ENCODE measurements around the gene NCKAP5.

The NCKAP5 gene

DNA sequence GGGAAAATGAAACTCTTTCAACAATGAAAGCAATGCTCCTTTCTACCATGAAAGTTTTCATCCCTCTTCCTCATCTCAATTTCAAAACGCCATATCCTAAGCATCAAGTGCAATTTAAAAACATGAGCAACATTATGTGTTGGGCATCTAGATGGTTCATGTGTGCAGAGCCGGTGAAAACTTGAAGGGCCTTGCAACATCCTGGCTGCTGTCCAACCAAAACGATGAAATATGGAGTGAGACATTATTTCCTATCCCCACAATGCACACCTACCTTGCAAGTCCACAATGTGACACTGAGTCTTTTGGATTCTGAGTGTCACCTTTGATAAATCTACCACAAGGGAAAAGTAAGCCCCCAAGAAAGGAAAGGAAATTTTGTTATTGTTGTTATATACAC is 110.0 kb downstream of the NCKAP5 start:
- DNase-seq (ENCODE audit: low read depth): no peak

DNA sequence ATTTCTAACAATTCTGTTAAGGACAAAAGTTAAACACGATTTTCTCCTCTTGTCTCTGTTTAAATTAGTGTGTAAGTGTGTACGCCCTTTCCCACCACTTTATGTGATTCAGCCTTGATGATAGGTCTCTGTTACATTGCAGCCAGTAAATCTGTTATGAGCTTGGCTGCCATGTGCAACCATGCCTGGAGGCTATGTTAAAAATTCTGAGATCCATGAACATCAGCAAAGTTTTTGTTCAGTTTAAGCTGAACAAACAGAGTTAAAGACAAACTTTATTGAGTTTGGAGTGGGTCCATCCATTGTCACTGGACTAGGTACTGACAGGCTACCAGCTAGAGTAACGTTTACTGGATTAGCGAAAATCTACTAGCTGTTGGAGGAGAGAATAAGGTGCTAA is 110.4 kb downstream of the NCKAP5 start:
- no peak for DNase-seq (ENCODE audit: low read depth)

DNA sequence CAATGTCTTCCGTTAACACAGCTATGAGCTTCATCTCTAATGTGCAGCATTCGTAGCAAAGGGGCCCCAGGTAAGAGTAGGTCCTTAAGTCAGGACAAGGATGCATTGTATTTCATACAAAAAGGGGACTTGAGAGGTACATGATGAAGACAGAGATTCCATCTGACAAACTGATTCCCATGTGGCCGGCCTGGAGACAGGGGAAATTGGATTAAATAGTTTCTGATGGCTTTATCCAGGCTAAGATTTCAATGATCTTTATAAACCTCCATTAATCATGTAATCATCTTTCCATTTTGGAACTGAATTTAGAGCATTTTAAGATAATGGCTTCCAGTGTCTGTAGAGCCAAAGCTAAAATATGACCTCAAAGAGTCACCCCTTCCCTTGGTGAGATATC is 111.3 kb downstream of the NCKAP5 start:
- no peak for DNase-seq (ENCODE audit: low read depth)

DNA sequence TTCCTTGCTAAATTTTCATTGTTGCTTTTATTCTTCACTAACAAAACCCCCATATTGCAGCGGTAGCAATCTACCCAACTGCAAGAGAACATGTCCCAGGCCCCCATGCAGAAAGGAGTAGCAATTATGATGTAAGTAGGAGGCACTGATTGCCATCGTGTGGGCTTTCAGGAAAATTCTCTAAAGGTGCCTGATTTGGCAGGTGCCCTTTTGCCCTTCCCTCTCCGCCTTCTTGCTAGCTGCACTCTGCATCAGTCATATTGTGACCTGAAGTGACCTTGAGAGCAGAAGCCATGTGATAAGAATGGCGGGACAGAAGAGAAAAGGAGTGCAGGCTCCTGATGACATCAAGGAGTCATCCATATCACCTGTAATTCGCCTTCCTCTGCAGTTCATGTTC is 112.1 kb downstream of the NCKAP5 start:
- DNase-seq (ENCODE audit: low read depth): no peak

DNA sequence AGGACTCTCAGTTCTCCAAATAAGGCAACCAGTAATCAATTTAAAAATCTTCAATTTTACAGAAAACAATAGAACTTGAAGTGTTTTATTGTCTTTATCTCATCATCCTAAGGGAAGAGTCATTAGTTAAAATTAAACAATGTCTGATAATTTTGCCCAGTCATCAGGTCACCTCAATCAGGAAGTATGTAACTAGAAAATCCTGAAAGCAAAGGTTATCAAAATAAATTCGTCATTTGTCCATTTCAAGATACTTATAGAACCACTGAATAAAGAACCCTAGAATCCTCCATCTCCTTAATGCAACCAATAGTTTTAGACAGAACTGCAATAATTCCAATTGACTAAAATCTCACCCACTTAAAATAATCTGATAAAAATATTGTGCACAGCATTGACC is 115.2 kb downstream of the NCKAP5 start:
- DNase-seq (ENCODE audit: low read depth): no peak

DNA sequence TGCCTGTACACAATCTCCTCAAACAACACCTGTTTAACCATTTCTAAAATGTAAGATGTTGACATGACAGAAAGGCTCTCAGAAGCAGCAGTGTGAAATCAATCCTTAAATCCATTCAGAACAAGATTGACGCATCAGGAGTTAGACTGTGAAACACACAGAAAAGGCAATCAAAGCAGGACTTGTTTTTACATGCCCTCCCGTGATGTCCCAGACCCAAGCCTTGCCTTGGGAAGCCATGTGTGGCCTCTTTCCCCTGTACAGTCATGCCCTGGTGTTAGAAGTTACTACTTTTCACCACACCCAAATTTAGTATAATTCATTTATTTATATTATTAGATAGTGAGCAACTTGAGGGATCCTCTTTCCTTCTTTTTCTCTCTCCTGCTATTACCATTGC is 115.7 kb downstream of the NCKAP5 start:
- DNase-seq (ENCODE audit: low read depth): no peak

DNA sequence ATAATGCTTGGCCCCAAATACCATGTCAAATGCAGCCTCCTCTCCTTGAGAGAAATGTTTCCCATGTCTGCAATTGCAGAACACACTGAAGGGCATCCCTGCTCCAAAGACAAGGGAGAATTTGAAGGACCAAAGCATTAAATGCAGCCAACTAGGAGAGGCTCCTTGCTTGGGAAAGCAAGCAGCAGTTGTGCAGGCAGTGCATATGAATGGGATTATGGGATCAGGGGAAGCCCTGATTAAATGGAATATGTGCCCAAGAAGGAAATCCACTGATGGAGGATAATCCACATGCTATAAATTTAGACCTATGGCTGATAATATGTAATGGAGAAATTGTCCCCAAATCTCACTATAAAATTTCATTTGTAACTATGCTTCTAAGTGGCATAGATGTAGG is 116.1 kb downstream of the NCKAP5 start:
- DNase-seq (ENCODE audit: low read depth): no peak

DNA sequence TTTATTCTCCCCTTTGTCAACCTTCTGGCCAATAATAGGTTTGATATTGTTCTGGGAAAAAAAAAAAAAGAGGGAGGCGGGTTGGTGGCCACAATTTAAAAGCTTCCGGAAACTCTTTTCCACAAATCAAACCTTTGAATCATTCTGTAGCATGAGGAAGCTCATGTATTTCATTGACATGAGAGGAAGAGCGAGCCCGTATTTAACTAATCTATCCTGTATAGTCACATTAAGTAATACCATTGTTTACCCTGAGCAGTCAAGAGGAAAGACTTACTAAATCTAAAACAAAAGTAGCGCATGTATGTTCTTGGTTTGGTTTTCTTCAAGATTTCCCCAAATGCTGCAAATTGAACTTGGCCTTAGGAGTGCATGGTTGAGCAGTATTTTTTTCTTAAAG is 120.1 kb downstream of the NCKAP5 start:
- no peak for DNase-seq (ENCODE audit: low read depth)

DNA sequence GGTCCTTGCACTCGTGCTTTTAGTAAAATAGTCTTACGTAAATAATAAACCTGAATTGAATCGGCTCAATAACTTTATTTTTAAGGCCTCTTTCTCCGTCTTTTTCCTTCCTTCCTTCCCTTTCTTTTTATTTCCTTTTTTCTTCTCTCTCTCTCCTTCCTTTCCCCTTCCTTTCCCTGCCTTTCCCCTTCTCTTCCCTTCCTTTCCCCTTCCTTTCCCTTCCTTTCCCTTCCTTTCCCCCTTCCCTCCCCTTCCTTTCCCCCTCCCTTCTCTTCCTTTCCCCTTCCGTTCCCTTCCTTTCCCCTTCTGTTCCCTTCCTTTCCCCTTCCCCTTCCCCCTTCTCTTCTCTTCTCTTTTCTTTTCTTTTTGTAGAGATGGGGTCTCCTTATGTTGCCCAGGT is 121.0 kb downstream of the NCKAP5 start:
- DNase-seq (ENCODE audit: low read depth): no peak

DNA sequence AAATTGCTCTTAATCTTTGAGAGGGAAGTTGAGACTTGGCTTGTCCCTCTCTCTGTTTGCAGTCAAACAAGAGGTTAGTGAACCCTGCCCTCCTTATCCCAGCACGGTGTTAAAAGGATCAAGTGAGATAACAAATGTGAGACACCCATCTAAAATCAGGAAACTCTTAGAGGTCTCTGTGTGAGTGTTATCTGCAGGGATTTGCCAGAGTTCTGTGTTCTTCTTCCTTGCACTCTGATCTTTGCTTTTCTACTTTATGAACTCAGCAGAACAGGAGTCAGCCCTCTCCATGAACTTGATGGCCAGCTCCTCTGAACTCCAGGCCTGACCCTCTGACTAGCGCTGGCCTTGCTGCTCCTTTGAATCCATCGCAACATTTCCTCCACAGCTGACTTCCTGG is 123.8 kb downstream of the NCKAP5 start:
- no peak for DNase-seq (ENCODE audit: low read depth)

DNA sequence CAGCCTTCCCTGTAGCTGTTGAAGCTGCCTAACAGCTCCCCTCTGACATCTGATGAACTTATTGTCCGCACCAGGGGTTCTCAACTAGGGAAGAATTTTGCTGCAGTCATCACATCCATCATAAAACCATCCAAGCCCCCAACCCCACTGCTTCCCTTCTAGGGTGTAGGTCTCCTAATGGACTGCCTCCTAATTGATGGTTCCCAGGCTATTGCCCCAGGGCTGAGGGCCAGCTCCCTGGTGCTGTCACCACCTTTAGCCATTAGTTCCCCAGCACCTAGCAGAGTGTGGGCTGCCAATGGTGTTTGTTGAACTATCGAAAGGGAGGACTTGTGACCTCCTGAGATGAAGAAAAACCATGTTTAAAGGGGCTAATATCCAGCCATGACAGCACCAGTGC is 125.9 kb downstream of the NCKAP5 start:
- no peak for DNase-seq (ENCODE audit: low read depth)

DNA sequence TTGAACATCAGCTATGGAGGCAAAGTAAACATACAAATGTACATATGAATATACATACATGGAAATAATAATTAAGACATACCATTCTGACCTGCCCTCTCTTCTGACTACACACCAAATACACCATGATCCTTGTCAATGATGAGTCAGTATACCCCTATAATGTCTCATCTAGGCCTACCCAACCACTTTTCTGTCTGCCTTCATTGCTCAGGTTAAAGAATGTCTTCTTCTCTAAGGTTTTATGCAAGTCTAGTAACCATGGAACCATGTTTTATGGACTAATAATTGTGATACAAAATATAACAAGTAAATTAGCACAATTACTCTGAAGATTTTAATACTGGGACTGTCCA is 128.7 kb downstream of the NCKAP5 start:
- no peak for DNase-seq (ENCODE audit: low read depth)

DNA sequence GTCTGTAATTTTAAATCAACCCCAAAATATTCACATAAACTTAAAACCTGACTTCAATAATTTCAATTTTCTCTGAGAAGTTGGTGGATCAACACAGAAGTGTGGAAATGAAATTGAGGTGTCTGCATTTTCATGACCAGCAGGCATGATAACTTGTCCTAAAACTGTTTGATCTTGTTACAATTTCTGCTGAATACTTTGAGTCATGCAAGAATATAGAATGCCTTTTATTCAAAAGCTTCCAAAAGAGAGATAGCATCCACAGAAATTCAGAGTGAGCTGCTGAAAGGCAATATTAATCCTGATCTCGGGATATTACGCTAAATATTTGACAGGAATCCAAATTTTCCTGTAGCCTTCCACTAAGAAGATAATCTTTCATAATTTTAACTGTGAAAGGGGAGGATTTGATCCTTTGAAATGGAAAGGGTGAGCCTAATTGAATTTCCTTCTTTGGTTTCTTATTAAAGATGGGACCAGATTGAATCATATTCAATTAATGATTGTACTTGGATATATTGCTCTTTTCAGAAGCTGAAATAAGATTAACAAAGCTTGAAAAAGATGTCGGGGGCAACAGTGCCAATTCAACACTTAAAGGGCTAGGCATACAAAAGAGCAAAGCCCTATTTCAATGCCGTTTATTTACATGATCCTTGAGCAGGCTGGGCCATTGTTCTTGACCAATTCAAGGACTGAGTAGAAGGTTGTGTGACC is 129.3 kb downstream of the NCKAP5 start:
- DNase-seq (ENCODE audit: low read depth): no peak

DNA sequence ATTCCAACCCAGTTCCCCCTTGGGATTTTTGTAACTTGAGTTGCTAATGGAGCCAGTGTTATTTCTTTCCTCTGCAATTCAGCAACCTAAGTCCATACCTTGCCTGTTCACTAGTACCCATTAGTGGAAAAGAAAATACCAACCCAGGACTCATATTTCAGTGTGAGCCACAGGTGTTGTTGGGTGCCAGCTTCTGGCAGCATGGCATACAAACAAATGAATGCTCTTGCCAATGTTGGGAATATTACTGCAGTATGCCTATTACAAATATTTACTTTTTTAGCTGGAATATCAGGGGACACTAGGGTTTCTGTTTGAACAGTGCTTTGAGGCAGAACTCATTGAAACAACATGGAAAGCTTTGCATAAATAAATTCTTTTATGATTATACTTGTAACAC is 130.2 kb downstream of the NCKAP5 start:
- no peak for DNase-seq (ENCODE audit: low read depth)

DNA sequence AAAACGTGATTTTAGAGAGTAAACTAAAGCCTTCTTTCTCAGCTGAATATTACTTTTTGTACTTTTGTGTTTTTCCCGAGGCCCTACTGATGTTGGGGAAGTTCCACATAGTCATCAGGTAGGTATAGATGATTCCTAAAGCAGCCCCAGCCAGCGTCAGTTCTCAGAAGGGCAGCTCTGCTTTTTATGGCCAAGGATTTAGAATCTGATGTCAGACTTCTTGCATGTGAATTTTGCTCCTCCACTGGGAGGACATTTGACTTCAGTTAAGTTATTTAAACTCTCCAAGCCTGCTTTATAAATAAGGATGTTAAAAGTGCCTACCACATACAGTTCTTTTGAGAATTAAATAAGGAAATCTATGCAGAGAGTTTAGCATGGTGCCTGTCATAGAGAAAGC is 130.8 kb downstream of the NCKAP5 start:
- DNase-seq (ENCODE audit: low read depth): no peak

DNA sequence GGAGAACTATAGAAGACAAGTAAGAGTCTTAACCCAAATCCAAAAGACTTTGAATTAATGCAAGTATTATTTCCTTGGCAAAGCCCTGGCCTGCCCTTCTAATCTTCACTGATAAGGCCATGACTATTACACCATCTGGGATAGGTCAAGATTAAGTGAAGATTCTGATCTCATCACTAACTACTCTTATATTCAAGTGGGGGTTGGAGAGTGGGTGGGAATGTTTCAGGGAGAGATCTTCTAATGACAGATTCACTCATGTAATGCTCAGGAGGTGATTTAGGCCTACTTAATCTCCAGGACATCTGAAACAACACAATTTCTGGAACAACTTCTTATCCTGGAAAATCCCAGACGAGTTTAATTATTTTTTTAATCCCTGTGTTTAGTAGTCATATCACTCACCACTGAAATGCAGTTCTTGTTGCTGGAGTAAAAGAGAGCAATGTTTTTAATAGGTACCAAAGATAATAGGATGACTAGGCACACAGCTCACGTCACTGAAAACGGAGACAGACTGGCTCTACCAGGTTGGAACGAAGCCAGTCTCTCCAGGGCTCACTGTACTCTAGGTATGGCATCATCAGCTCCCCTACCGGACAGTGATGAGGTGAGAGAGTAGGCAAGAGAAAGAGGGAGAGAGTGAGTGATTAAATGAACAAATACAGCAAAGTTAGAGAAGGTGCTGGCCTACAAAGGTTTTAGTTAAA is 133.1 kb downstream of the NCKAP5 start:
- DNase-seq (ENCODE audit: low read depth): no peak

DNA sequence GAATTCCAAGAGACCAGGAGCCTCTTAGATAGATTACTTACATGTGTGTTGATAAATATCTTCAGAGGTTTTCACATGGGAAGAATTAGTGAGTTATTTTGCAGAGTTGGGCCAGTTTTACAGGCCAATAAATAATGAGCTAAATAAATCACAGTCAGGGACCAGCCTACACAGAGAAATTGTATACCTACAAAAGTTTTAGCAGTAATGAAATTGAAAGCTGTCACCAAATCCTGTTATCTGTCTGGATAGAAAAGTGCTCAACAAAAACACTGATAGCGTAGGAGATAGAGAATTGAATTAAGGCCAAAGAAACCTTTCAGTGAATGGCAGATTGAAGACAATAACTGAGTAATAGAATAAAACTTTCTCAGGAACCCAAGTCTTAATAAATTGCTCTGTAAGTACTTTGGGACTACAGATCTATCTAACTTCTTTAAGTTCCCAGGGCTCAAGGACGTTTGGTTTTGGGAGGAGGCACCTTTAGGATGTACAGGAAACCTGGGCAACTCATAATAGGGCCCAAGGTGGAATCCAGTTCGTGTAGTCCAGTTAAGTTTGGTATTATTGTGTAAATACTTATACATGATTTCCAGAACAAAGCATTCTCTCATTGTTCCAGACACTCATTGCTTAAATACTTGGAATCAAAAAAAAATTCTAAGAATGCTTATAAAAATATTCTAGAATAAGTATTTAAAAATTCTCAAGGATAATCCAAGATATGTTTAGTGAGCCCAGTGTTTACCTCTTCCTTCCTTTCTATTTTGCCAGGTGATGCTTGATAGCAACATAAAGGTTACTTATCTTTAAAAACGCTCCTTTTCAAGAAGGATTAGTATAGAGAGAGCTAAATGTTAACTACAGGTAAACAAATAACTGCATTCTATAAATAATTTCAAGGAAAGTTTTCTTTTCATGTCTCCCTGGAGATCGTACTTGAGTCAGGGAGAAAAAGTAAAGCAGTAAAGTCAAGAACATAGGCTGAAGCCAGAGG is 134.5 kb downstream of the NCKAP5 start:
- DNase-seq (ENCODE audit: low read depth): no peak

DNA sequence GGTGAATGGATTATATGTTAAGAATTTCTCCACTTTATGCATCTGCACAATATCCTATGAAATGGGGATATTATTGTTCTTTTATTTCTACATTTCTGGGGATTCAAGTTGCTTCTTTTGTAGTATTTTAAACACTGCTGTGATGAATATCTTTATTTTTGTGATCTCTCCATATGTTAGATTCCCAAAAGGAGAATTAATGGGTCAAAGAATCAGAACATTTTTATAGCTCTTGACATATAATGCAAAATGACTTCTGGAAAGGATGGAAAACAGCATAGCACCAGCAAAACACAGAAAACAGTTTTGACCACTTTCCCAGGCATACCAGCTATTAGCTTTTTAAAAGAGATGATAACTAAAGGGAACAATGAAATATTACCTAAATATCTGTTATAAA is 135.5 kb downstream of the NCKAP5 start:
- DNase-seq (ENCODE audit: low read depth): no peak

DNA sequence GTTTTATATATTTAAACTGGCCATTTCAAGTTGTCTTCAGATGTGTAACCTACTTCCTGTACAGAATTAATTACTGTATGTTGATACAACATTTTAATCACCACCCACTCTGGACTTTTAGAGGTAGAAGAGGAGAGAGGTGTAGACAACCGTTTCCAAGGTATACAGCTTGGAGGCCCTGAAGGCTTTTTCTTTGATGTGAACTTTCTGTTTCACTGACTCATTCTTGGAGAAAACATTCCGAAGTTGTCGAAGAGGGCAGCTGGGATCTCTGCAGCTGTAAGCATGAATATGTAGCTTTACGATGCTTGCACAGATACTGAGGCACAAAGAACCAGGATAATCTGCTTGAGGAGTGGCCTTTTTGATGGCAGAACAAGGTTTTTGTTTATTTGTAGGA is 137.0 kb downstream of the NCKAP5 start:
- DNase-seq (ENCODE audit: low read depth): no peak

DNA sequence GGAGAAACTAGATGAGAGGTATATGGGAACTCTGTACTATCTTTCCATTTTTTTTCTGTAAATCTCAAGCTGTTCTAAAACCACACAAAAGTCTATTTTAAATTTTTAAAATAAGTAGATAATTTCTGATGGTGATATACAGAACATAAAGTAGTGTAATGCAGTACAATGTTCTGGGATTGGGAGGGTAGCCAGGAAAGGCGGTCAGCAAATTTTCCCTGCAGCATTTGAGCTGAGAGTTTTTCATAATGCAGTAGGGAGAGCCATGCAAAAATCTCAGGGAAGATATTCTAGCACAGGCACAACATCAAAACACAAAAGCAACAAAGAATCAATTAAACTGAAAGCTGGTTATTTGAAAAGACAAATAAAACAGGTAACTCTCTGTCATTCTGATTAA is 141.5 kb downstream of the NCKAP5 start:
- no peak for DNase-seq (ENCODE audit: low read depth)

DNA sequence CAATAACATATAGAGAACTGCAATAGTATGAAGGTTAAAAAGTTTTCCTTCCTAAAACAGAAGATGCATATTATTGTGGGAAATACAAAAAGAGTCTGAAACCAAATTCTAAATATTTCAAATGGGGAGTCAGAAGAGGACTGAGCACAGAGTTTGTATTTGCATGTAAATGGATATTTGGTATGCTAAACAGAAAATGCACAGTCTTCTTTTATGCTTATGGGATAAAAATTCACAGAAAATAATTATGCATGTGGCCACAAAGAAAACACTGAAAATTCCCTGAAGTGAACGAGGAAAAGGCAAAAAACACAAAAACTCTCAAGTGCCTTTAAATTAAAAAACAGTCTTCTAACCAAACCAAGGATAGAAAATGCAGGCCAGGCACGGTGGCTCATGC is 142.7 kb downstream of the NCKAP5 start:
- no peak for DNase-seq (ENCODE audit: low read depth)

DNA sequence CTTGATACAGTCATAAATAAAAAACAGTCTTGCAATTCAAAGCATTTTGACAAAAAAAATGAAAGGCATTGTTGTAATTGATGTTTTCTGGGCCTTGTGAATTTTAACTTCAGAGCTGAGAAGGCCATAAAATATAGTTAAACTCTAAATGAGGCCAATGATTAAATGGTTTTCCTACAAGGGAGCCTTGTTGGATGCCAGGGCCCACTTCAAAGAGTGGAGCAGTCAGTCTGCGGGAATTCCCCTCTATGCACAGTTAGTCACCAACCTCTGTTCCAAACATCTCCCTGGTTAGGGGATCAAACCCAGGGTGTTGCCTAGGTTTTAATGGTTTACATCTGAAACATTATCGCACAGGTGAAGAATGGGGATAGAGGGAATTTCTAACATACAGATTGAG is 143.4 kb downstream of the NCKAP5 start:
- DNase-seq (ENCODE audit: low read depth): no peak

DNA sequence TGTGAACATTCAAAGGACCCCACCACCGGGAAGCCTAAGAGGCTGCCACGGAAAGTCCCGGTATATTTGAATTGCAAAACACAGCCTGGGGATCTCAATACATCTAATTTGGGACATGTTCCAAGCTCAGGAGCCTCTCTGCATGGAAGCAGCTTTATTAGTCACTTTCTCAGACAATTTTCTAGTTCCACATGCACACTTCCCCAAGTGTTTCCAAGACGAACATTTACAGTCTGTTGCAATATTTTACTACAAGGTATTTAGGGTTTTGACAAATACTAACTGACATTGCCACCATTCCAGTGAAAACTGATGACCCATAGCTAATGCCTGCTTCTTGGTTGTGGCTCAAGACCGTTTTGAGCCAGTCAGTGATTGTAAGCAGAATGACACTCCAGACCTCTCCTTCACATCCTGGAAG is 145.3 kb downstream of the NCKAP5 start:
- DNase-seq (ENCODE audit: low read depth): peak; percentile 15

All from fibroblast of gingiva (primary cell).